A673 (cell line): ENCODE results near the gene MAMDC4. TPM values are rescaled to one million over a fixed set of nuclear protein-coding genes. Genes with fewer than 3 reads are reported as not detected.

Experiments used
- BruUV-seq: library from RNA; stranded (reverse); fragments of 400-500 nt; replicated peaks from 2 replicates; lab custom pipeline; 2021; lab: Mats Ljungman, UMichigan
- CTCF ChIA-PET: fragments of 300-600 bp; sonication (Branson Sonifier 250); formaldehyde crosslinking; loops from one replicate; lab custom pipeline; 2022; ENCODE audit warnings: antibody characterized with exemption; lab: Charles Lee
- POLR2A ChIA-PET: fragments of 300-600 bp; sonication (Branson Sonifier 250); formaldehyde crosslinking; loops from one replicate; lab custom pipeline; 2022; ENCODE audit warnings: antibody characterized with exemption; ENCODE audit not compliant: low non-redundant PET; lab: Charles Lee
- DNase-seq: peaks from one replicate; pipeline ENCODE4 v3.0.0-alpha.2; 2015; ENCODE audit warnings: low spot score
- H3K27ac ChIP-seq: fragments of 200-600 bp; sonication (generic); 2 replicates; pipeline ENCODE4 v1.5.1; 2016; ENCODE audit warnings: mixed run types, low read depth, mild to moderate bottlenecking, mixed read lengths, antibody characterized with exemption, low read length; ENCODE audit not compliant: poor library complexity, severe bottlenecking
- H3K27me3 ChIP-seq: fragments of 200-600 bp; sonication (generic); replicated peaks from 2 replicates; pipeline ENCODE4 v1.6.1; 2017; ENCODE audit warnings: mixed run types, low read depth, mild to moderate bottlenecking, mixed read lengths, antibody characterized with exemption, low read length; ENCODE audit not compliant: insufficient read depth, poor library complexity
- H3K36me3 ChIP-seq: fragments of 200-600 bp; sonication (generic); 2 replicates; pipeline ENCODE4 v1.6.1; 2016; ENCODE audit warnings: mixed run types, mild to moderate bottlenecking, mixed read lengths, antibody characterized with exemption, low read length; ENCODE audit not compliant: insufficient read depth, poor library complexity, severe bottlenecking
- H3K4me1 ChIP-seq: fragments of 200-600 bp; sonication (generic); 2 replicates; pipeline ENCODE4 v1.6.1; 2017; ENCODE audit warnings: mixed run types, mild to moderate bottlenecking, mixed read lengths, antibody characterized with exemption, low read length; ENCODE audit not compliant: insufficient read depth, poor library complexity, severe bottlenecking
- H3K4me3 ChIP-seq: fragments of 200-600 bp; sonication (generic); 2 replicates; pipeline ENCODE4 v1.5.1; 2016; ENCODE audit warnings: low read depth, mixed run types, mild to moderate bottlenecking, mixed read lengths, low read length; ENCODE audit not compliant: poor library complexity, severe bottlenecking
- H3K9me3 ChIP-seq: fragments of 200-600 bp; sonication (generic); 2 replicates; pipeline ENCODE4 v1.6.1; 2016; ENCODE audit warnings: mixed run types, low read depth, mild to moderate bottlenecking, mixed read lengths, antibody characterized with exemption, low read length; ENCODE audit not compliant: poor library complexity, severe bottlenecking
- EZH2 ChIP-seq: fragments of 200-600 bp; sonication (generic); IDR thresholded peaks from 2 replicates; pipeline ENCODE4 v1.6.1; 2017; ENCODE audit warnings: borderline replicate concordance, low read depth, mild to moderate bottlenecking, mixed read lengths, antibody characterized with exemption, low read length; ENCODE audit not compliant: poor library complexity, severe bottlenecking
- intact Hi-C: fragments of 100-400 bp; cut with micrococcal nuclease; formaldehyde crosslinking; loops from one replicate; pipeline ENCODE4 v1.10.0; 2022; ENCODE audit not compliant: unreplicated experiment
- total RNA-seq: library from RNA; stranded (reverse); gene quantifications from 2 replicates; pipeline ENCODE4 v1.2.3, GENCODE V29; 2021
- TF ChIP-seq, protein P1 (sequence below): fragments of 300-800, 200-600 bp; sonication (generic); conservative IDR thresholded peaks from 2 replicates; pipeline ENCODE4 v1.5.1; 2017; ENCODE audit warnings: low read depth, mild to moderate bottlenecking, antibody characterized with exemption, low read length, moderate library complexity, mixed read lengths

Gene MAMDC4
- total RNA-seq, 1 experiment from 2014 or later = 7.9 TPM

DNA sequence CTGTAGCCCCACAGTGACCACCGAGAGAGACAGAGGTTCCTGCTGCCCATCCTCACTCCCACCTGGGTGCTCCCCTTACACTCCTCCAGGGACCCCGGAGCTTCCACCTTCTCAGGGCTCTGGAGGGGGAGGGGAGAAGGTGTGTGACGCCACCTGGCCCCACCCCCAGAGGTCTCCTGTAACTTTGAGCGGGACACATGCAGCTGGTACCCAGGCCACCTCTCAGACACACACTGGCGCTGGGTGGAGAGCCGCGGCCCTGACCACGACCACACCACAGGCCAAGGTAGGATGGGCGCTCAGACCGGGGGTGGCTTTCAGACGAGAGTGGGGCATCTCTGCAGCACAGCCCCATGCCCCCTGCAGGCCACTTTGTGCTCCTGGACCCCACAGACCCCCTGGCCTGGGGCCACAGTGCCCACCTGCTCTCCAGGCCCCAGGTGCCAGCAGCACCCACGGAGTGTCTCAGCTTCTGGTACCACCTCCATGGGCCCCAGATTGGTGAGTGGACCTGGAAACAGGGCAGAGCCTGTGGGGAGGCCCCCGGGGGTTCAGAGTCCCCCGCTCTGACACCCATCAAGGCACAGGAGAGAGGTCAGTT is 4.5 kb downstream of the MAMDC4 start:
- ChIA-PET POLR2A (interaction anchor here (0.5 to 0.6 kb wide), 2 partner anchors 9 to 18 kb away, joined by 5 to 8 read pairs; no protein-coding TSS in a partner anchor), CTCF (no interaction called here)
- Histone ChIP-seq H3K4me3 (no peak overlapping the region), H3K27me3 (no peaks in the 10 kb centered on the region), H3K9me3 (no peaks in the 10 kb centered on the region), H3K4me1 (no peaks in the 10 kb centered on the region), H3K36me3 (peaks cover 10% of the 10 kb centered on the region), H3K27ac (no peak overlapping the region)
- intact Hi-C loops = no loop called here
- no peak for DNase-seq
- no peak for TF ChIP-seq EZH2
- TF ChIP-seq, protein P1, sequence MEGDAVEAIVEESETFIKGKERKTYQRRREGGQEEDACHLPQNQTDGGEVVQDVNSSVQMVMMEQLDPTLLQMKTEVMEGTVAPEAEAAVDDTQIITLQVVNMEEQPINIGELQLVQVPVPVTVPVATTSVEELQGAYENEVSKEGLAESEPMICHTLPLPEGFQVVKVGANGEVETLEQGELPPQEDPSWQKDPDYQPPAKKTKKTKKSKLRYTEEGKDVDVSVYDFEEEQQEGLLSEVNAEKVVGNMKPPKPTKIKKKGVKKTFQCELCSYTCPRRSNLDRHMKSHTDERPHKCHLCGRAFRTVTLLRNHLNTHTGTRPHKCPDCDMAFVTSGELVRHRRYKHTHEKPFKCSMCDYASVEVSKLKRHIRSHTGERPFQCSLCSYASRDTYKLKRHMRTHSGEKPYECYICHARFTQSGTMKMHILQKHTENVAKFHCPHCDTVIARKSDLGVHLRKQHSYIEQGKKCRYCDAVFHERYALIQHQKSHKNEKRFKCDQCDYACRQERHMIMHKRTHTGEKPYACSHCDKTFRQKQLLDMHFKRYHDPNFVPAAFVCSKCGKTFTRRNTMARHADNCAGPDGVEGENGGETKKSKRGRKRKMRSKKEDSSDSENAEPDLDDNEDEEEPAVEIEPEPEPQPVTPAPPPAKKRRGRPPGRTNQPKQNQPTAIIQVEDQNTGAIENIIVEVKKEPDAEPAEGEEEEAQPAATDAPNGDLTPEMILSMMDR = 0 out of 2 replicates have a peak, but pooled peaks have one; percentile 12
- no TSS peak for BruUV-seq

DNA sequence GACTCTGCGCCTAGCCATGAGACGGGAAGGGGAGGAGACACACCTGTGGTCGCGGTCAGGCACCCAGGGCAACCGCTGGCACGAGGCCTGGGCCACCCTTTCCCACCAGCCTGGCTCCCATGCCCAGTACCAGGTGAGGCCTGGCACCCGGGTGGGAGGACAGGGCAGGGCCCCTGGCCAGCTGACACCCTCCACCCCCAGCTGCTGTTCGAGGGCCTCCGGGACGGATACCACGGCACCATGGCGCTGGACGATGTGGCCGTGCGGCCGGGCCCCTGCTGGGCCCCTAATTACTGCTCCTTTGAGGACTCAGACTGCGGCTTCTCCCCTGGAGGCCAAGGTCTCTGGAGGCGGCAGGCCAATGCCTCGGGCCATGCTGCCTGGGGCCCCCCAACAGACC is 5.0 kb downstream of the MAMDC4 start:
- H3K9me3 ChIP-seq = no peaks in the 10 kb centered on the region
- ChIA-PET CTCF (no interaction called here), POLR2A (interaction anchor here (0.5 kb wide), 1 partner anchor 15 kb away, joined by 12 read pairs; no protein-coding TSS in a partner anchor)
- intact Hi-C loops = no loop called here
- H3K27me3 ChIP-seq = no peaks in the 10 kb centered on the region
- no peak overlapping the region for H3K27ac ChIP-seq
- no peaks in the 10 kb centered on the region for H3K4me1 ChIP-seq
- TF ChIP-seq EZH2 = no peak
- TF ChIP-seq, protein P1 = no peak
- no peak overlapping the region for H3K4me3 ChIP-seq
- DNase-seq = no peak
- BruUV-seq = no TSS peak
- H3K36me3 ChIP-seq = peaks cover 16% of the 10 kb centered on the region

DNA sequence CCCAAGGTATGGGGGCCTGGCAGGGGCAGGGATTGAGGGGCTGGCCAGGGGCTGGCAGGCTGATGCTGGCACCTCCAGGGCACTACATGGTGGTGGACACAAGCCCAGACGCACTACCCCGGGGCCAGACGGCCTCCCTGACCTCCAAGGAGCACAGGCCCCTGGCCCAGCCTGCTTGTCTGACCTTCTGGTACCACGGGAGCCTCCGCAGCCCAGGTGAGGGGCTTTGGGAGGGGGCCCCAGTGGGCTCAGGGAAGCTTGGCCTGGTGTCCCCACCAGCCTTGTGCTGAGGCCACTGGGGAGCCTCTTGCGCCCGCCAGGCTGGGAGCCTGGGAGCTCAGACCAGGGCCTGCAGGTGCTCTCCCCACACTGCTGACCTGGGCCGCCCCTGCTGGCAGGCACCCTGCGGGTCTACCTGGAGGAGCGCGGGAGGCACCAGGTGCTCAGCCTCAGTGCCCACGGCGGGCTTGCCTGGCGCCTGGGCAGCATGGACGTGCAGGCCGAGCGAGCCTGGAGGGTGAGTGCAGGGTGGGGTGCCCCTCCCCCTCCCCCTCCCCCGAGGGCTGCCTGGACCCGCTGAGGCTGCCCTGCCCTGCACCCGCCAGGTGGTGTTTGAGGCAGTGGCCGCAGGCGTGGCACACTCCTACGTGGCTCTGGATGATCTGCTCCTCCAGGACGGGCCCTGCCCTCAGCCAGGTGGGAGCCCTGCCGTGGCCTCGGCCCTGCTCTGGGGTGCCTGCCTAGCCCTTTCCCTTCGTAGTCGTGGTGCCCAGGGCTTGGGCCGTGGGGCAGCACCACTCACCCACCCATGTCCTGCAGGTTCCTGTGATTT is 5.7 kb downstream of the MAMDC4 start:
- H3K27me3 ChIP-seq = no peaks in the 10 kb centered on the region
- ChIA-PET POLR2A (interaction anchor here (0.5 kb wide), 1 partner anchor 15 kb away, joined by 12 read pairs; no protein-coding TSS in a partner anchor), CTCF (no interaction called here)
- no peak overlapping the region for H3K27ac ChIP-seq
- TF ChIP-seq, protein P1 = no peak
- no peak for TF ChIP-seq EZH2
- no peaks in the 10 kb centered on the region for H3K4me1 ChIP-seq
- BruUV-seq = no TSS peak
- peaks cover 22% of the 10 kb centered on the region for H3K36me3 ChIP-seq
- no peak overlapping the region for H3K4me3 ChIP-seq
- DNase-seq = no peak
- intact Hi-C loops = no loop called here
- H3K9me3 ChIP-seq = no peaks in the 10 kb centered on the region
